Naive thymus-derived CD4-positive, alpha-beta T cell (primary cell): Measurements from ENCODE around the gene ENO2. TPM values are rescaled to one million over a fixed set of nuclear protein-coding genes. Genes with fewer than 3 reads are reported as not detected.

Source experiments
- ATAC-seq: fragments of 150-1000 bp; cut with Tn5 transposase; 2 replicates; pipeline ENCODE4 v1.10.0; 2021; ENCODE audit warnings: mild to moderate bottlenecking, moderate library complexity
- CTCF ChIA-PET: fragments of 350-600 bp; sonication (Branson Sonifier 250); formaldehyde crosslinking; loops from one replicate; lab custom pipeline; 2021; ENCODE audit warnings: antibody characterized with exemption; lab: Charles Lee
- POLR2A ChIA-PET: fragments of 350-600 bp; sonication (Branson Sonifier 250); formaldehyde crosslinking; loops from one replicate; lab custom pipeline; 2021; ENCODE audit warnings: antibody characterized with exemption, inconsistent platforms; lab: Charles Lee
- DNase-seq, 9 donors: peaks; one replicate each; pipeline versions ENCODE4 v3.0.0 to v3.0.0-alpha.2; 2020 to 2022; ENCODE audit warnings: mixed read lengths in 1 of 9
- H3K27ac ChIP-seq: one replicate; pipeline ENCODE4 v1.7.0; 2013; ENCODE audit warnings: mild to moderate bottlenecking, low read depth, low read length, moderate library complexity
- H3K27me3 ChIP-seq, 2 donors: one replicate each; pipeline ENCODE4 v1.7.0; 2013; ENCODE audit warnings: low read length in 2 of 2, mild to moderate bottlenecking in 2 of 2, moderate library complexity in 2 of 2; ENCODE audit not compliant: control insufficient read depth in 2 of 2, insufficient read depth in 2 of 2
- H3K36me3 ChIP-seq, 3 experiments: 1 replicate in 2 of 3; 2 replicates in 1 of 3; pipeline ENCODE4 v1.7.0; 2013; ENCODE audit warnings: low read length in 3 of 3, mild to moderate bottlenecking in 3 of 3, moderate library complexity in 1 of 3; ENCODE audit not compliant: insufficient read depth in 3 of 3, control insufficient read depth in 2 of 3
- H3K4me1 ChIP-seq, 2 donors: one replicate each; pipeline ENCODE4 v1.7.0; 2013; ENCODE audit warnings: low read length in 2 of 2, mild to moderate bottlenecking in 2 of 2, moderate library complexity in 1 of 2; ENCODE audit not compliant: control insufficient read depth in 2 of 2, insufficient read depth in 2 of 2
- H3K4me3 ChIP-seq: 2 replicates; pipeline ENCODE4 v1.7.0; 2013; ENCODE audit warnings: mild to moderate bottlenecking, low read length
- H3K9me3 ChIP-seq, 3 experiments: 1 replicate in 2 of 3; 2 replicates in 1 of 3; pipeline ENCODE4 v1.7.0; 2013; ENCODE audit warnings: low read length in 3 of 3; ENCODE audit not compliant: control insufficient read depth in 2 of 3
- H3K27ac Mint-ChIP-seq, 9 donors: one replicate each; pipeline ENCODE4 v1.8.0; 2020 to 2022; ENCODE audit warnings: mixed read lengths in 9 of 9, mild to moderate bottlenecking in 8 of 9, moderate library complexity in 5 of 9, inconsistent platforms in 2 of 9
- H3K27me3 Mint-ChIP-seq, 5 donors: one replicate each; pipeline ENCODE4 v1.8.0; 2021 to 2022; ENCODE audit warnings: mixed read lengths in 5 of 5, mild to moderate bottlenecking in 1 of 5
- H3K36me3 Mint-ChIP-seq, 5 donors: one replicate each; pipeline ENCODE4 v1.8.0; 2020 to 2022; ENCODE audit warnings: mixed read lengths in 5 of 5, mild to moderate bottlenecking in 3 of 5, inconsistent platforms in 1 of 5
- H3K4me1 Mint-ChIP-seq, 7 donors: one replicate each; pipeline ENCODE4 v1.8.0; 2020 to 2022; ENCODE audit warnings: mixed read lengths in 7 of 7, mild to moderate bottlenecking in 3 of 7, inconsistent platforms in 1 of 7
- H3K4me3 Mint-ChIP-seq, 10 donors: one replicate each; pipeline ENCODE4 v1.8.0; 2020 to 2022; ENCODE audit warnings: mild to moderate bottlenecking in 10 of 10, mixed read lengths in 10 of 10, moderate library complexity in 6 of 10, inconsistent platforms in 2 of 10
- H3K9me3 Mint-ChIP-seq, 11 donors: one replicate each; pipeline ENCODE4 v1.8.0; 2020 to 2022; ENCODE audit warnings: mixed read lengths in 11 of 11, mild to moderate bottlenecking in 4 of 11, inconsistent platforms in 1 of 11, moderate library complexity in 1 of 11
- intact Hi-C, 2 donors: fragments of 100-400 bp; cut with micrococcal nuclease; formaldehyde crosslinking; loops; one replicate each; pipeline ENCODE4 v1.15.1; 2023
- polyA plus RNA-seq, 2 donors: library from polyadenylated mRNA; unstranded; fragments of 300-500 nt; fragmentation: Illumina TruSeq; gene quantifications; one replicate each; pipeline ENCODE4 v1.2.3, GENCODE V29; 2021
- total RNA-seq, 6 experiments: library from RNA in 5 of 6; stranded (reverse) in 5 of 6; gene quantifications; 1 replicate in 5 of 6; 2 replicates in 1 of 6; pipeline ENCODE4 v1.2.3 and lab custom pipeline; 2021 to 2026

ENO2 gene
- total and polyA plus RNA-seq, 7 experiments from 2014 or later = 22.5 to 193 (median 90.6) TPM

GRCh38 chr12:6950401-6950801 lies 36.0 kb downstream of the ENO2 start:
- ChIA-PET CTCF (interaction anchor here (1.2 to 11.7 kb wide), 3 partner anchors 11 to 159 kb away, joined by 3 to 460 read pairs (median 6); partner anchors contain the start of gene C1RL), POLR2A (interaction anchor here (1.6 to 21.6 kb wide), 8 partner anchors 7 to 99 kb away, joined by 7 to 1270 read pairs (median 16); partner anchors contain the start of genes ATN1, C12orf57, CDCA3 and EMG1)
- H3K27ac ChIP-seq = peak overlapping the region; percentile 95
- peaks cover 68 to 84% of the 10 kb centered on the region in 2 donors for H3K4me1 ChIP-seq
- no peaks in the 10 kb centered on the region for H3K9me3 ChIP-seq
- peaks cover 0 to 33% (median 0%) of the 10 kb centered on the region in 3 experiments for H3K36me3 ChIP-seq
- Mint-ChIP-seq H3K4me3 (peak overlapping the region; percentile 93 to 100 (median 98)), H3K9me3 (no peaks in the 10 kb centered on the region), H3K27ac (peak overlapping the region; percentile 95 to 100 (median 98)), H3K36me3 (peaks cover 0 to 34% (median 6%) of the 10 kb centered on the region in 5 donors), H3K27me3 (no peaks in the 10 kb centered on the region), H3K4me1 (peaks cover 56 to 81% (median 72%) of the 10 kb centered on the region in 7 donors)
- DNase-seq (no peak), ATAC-seq (peak; percentile 10)
- intact Hi-C loops = loop anchor here (5.0 to 10.0 kb wide), 4 partner anchors 38 to 458 kb away; partner anchors contain the start of genes CHD4 (in 1 of the 2), ENO2 (in 1 of the 2), MRPL51 (in 1 of the 2) and NCAPD2 (in 1 of the 2)
- H3K27me3 ChIP-seq = no peaks in the 10 kb centered on the region
- peak overlapping the region; percentile 92 for H3K4me3 ChIP-seq

- peak; percentile 59 for ATAC-seq
- no peaks in the 10 kb centered on the region for H3K27me3 Mint-ChIP-seq
- no peaks in the 10 kb centered on the region for H3K9me3 ChIP-seq
- ChIA-PET POLR2A (interaction anchor here (0.6 to 21.6 kb wide), 12 partner anchors 7 to 159 kb away, joined by 3 to 1270 read pairs (median 8); partner anchors contain the start of genes ATN1, C12orf57, CDCA3 and EMG1), CTCF (interaction anchor here (1.5 to 11.7 kb wide), 3 partner anchors 11 to 158 kb away, joined by 3 to 460 read pairs (median 7); partner anchors contain the start of gene C1RL)
- peak in 8 of 9 donors; percentile 55 to 68 (median 60) for DNase-seq
- H3K36me3 ChIP-seq = peaks cover 0 to 39% (median 4%) of the 10 kb centered on the region in 3 experiments
- H3K4me1 ChIP-seq = peaks cover 68 to 84% of the 10 kb centered on the region in 2 donors
- H3K27me3 ChIP-seq = no peaks in the 10 kb centered on the region
- H3K27ac Mint-ChIP-seq = peak within 1 kb of the TSS; percentile 96 to 100 (median 98)
- H3K4me3 Mint-ChIP-seq = peak within 1 kb of the TSS; percentile 93 to 100 (median 98)
- no peaks in the 10 kb centered on the region for H3K9me3 Mint-ChIP-seq
- H3K36me3 Mint-ChIP-seq = peaks cover 0 to 40% (median 6%) of the 10 kb centered on the region in 5 donors
- H3K27ac ChIP-seq = peak within 1 kb of the TSS; percentile 95
- H3K4me1 Mint-ChIP-seq = peaks cover 54 to 81% (median 72%) of the 10 kb centered on the region in 7 donors
- intact Hi-C loops = loop anchor here (5.0 to 10.0 kb wide), 4 partner anchors 39 to 459 kb away; partner anchors contain the start of genes CHD4 (in 1 of the 2), ENO2 (in 1 of the 2), MRPL51 (in 1 of the 2) and NCAPD2 (in 1 of the 2)
- peak within 1 kb of the TSS; percentile 92 for H3K4me3 ChIP-seq
Measured at GRCh38 chr12:6950811-6951540, 36.6 kb downstream of the ENO2 start, which contains the start of gene PTPN6. Gene PTPN6 (plus strand): TSS chr12:6951356. CDS start chr12:6951513, 157 bp downstream.

- peak; percentile 28 for ATAC-seq
Measured at GRCh38 chr12:6951551-6952120, 37.3 kb downstream of the ENO2 start.

GRCh38 chr12:6952121-6952862 lies 37.9 kb downstream of the ENO2 start:
- ChIA-PET POLR2A (interaction anchor here (0.9 to 21.6 kb wide), 7 partner anchors 8 to 101 kb away, joined by 4 to 1270 read pairs (median 21); partner anchors contain the start of genes ATN1, C12orf57, CDCA3 and EMG1), CTCF (interaction anchor here (0.6 to 11.7 kb wide), 6 partner anchors 8 to 156 kb away, joined by 3 to 460 read pairs (median 6); partner anchors contain the start of genes C12orf57, RNU7-1 and SPSB2)
- Histone ChIP-seq H3K27me3 (no peaks in the 10 kb centered on the region), H3K27ac (peak overlapping the region; percentile 95), H3K9me3 (no peaks in the 10 kb centered on the region), H3K4me1 (peaks cover 70 to 84% of the 10 kb centered on the region in 2 donors), H3K4me3 (peak overlapping the region; percentile 92), H3K36me3 (peaks cover 0 to 52% (median 14%) of the 10 kb centered on the region in 3 experiments)
- intact Hi-C loops = loop anchor here (1.0 to 10.0 kb wide), 6 partner anchors 8 to 460 kb away; partner anchors contain the start of genes C12orf57 (in 1 of the 2), CHD4 (in 1 of the 2), ENO2 (in 1 of the 2) and MRPL51 (in 1 of the 2)
- ATAC-seq = no peak
- no peaks in the 10 kb centered on the region for H3K27me3 Mint-ChIP-seq
- H3K27ac Mint-ChIP-seq = peak overlapping the region; percentile 83 to 100 (median 97)
- H3K4me1 Mint-ChIP-seq = peaks cover 56 to 82% (median 72%) of the 10 kb centered on the region in 7 donors
- peak in 1 of 9 donors; percentile 23 for DNase-seq
- H3K4me3 Mint-ChIP-seq = peak overlapping the region; percentile 93 to 100 (median 98)
- H3K9me3 Mint-ChIP-seq = no peaks in the 10 kb centered on the region
- peaks cover 5 to 45% (median 11%) of the 10 kb centered on the region in 5 donors for H3K36me3 Mint-ChIP-seq

More at GRCh38 chr12:6951551-6952120, 37.3 kb downstream of the ENO2 start:
- no peaks in the 10 kb centered on the region for H3K9me3 ChIP-seq
- peaks cover 0 to 46% (median 10%) of the 10 kb centered on the region in 3 experiments for H3K36me3 ChIP-seq
- peak overlapping the region; percentile 95 for H3K27ac ChIP-seq
- ChIA-PET POLR2A (interaction anchor here (0.6 to 21.6 kb wide), 11 partner anchors 8 to 158 kb away, joined by 3 to 1270 read pairs (median 7); partner anchors contain the start of genes ATN1, C12orf57, CDCA3 and EMG1), CTCF (interaction anchor here (0.9 to 11.7 kb wide), 6 partner anchors 8 to 158 kb away, joined by 3 to 460 read pairs (median 6); partner anchors contain the start of genes C12orf57, C1RL, RNU7-1 and SPSB2)
- peaks cover 56 to 81% (median 72%) of the 10 kb centered on the region in 7 donors for H3K4me1 Mint-ChIP-seq
- intact Hi-C loops = loop anchor here (1.0 to 10.0 kb wide), 6 partner anchors 7 to 459 kb away; partner anchors contain the start of genes C12orf57 (in 1 of the 2), CHD4 (in 1 of the 2), ENO2 (in 1 of the 2) and MRPL51 (in 1 of the 2)
- peak overlapping the region; percentile 93 to 100 (median 98) for H3K4me3 Mint-ChIP-seq
- peak in 1 of 9 donors; percentile 65 for DNase-seq
- peak overlapping the region; percentile 92 for H3K4me3 ChIP-seq
- no peaks in the 10 kb centered on the region for H3K27me3 ChIP-seq
- H3K4me1 ChIP-seq = peaks cover 70 to 84% of the 10 kb centered on the region in 2 donors
- no peaks in the 10 kb centered on the region for H3K27me3 Mint-ChIP-seq
- peaks cover 2 to 42% (median 6%) of the 10 kb centered on the region in 5 donors for H3K36me3 Mint-ChIP-seq
- H3K9me3 Mint-ChIP-seq = no peaks in the 10 kb centered on the region
- peak overlapping the region; percentile 83 to 100 (median 96) for H3K27ac Mint-ChIP-seq

GRCh38 chr12:6952863-6953441 lies 38.6 kb downstream of the ENO2 start:
- DNase-seq = peak in 1 of 9 donors; percentile 23
- ATAC-seq = no peak
- no peaks in the 10 kb centered on the region for H3K9me3 ChIP-seq
- H3K36me3 ChIP-seq = peaks cover 3 to 59% (median 19%) of the 10 kb centered on the region in 3 experiments
- peak overlapping the region; percentile 95 for H3K27ac ChIP-seq
- intact Hi-C loops = loop anchor here (1.0 to 10.0 kb wide), 7 partner anchors 8 to 461 kb away; partner anchors contain the start of genes C12orf57 (in 2 of the 2), CHD4 (in 1 of the 2), EMG1 (in 1 of the 2) and ENO2 (in 1 of the 2)
- ChIA-PET POLR2A (interaction anchor here (0.9 to 21.6 kb wide), 6 partner anchors 7 to 80 kb away, joined by 4 to 1270 read pairs (median 31); partner anchors contain the start of genes ATN1, C12orf57, EMG1 and PHB2), CTCF (interaction anchor here (0.6 to 11.7 kb wide), 5 partner anchors 9 to 79 kb away, joined by 3 to 460 read pairs (median 7); partner anchors contain the start of genes C12orf57, RNU7-1 and SPSB2)
- peak overlapping the region; percentile 92 for H3K4me3 ChIP-seq
- no peaks in the 10 kb centered on the region for H3K27me3 Mint-ChIP-seq
- peak overlapping the region; percentile 83 to 100 (median 97) for H3K27ac Mint-ChIP-seq
- no peaks in the 10 kb centered on the region for H3K9me3 Mint-ChIP-seq
- peaks cover 70 to 84% of the 10 kb centered on the region in 2 donors for H3K4me1 ChIP-seq
- no peaks in the 10 kb centered on the region for H3K27me3 ChIP-seq
- peaks cover 54 to 83% (median 72%) of the 10 kb centered on the region in 7 donors for H3K4me1 Mint-ChIP-seq
- H3K4me3 Mint-ChIP-seq = peak overlapping the region; percentile 93 to 100 (median 98)
- peaks cover 5 to 45% (median 11%) of the 10 kb centered on the region in 5 donors for H3K36me3 Mint-ChIP-seq
